Nephron (organoid): ENCODE measurements around the gene FGFR3.

Experiments
- H3K27ac Mint-ChIP-seq, 3 experiments: 2 replicates each; pipeline ENCODE4 v1.8.0; 2020; ENCODE audit warnings: mixed read lengths in 3 of 3, mild to moderate bottlenecking in 2 of 3, moderate library complexity in 1 of 3
- H3K27me3 Mint-ChIP-seq: 2 replicates; pipeline ENCODE4 v1.8.0; 2021; ENCODE audit warnings: low read depth, mild to moderate bottlenecking, moderate library complexity, mixed read lengths
- H3K36me3 Mint-ChIP-seq: 2 replicates; pipeline ENCODE4 v1.8.0; 2020; ENCODE audit warnings: low read depth, mixed read lengths
- H3K4me1 Mint-ChIP-seq: 2 replicates; pipeline ENCODE4 v1.8.0; 2020; ENCODE audit warnings: mixed read lengths
- H3K4me3 Mint-ChIP-seq, 3 experiments: 2 replicates each; pipeline ENCODE4 v1.8.0; 2020; ENCODE audit warnings: mild to moderate bottlenecking in 3 of 3, mixed read lengths in 3 of 3, moderate library complexity in 2 of 3
- H3K9me3 Mint-ChIP-seq: 2 replicates; pipeline ENCODE4 v1.8.0; 2020; ENCODE audit warnings: mixed read lengths
- TF ChIP-seq, protein P1 (sequence below), 3 experiments: fragments of 200-600 bp; sonication (generic); IDR thresholded peaks; one replicate each; pipeline ENCODE4 v1.5.0; 2021; ENCODE audit warnings: antibody characterized with exemption in 3 of 3; ENCODE audit not compliant: unreplicated experiment in 3 of 3

The FGFR3 gene

DNA sequence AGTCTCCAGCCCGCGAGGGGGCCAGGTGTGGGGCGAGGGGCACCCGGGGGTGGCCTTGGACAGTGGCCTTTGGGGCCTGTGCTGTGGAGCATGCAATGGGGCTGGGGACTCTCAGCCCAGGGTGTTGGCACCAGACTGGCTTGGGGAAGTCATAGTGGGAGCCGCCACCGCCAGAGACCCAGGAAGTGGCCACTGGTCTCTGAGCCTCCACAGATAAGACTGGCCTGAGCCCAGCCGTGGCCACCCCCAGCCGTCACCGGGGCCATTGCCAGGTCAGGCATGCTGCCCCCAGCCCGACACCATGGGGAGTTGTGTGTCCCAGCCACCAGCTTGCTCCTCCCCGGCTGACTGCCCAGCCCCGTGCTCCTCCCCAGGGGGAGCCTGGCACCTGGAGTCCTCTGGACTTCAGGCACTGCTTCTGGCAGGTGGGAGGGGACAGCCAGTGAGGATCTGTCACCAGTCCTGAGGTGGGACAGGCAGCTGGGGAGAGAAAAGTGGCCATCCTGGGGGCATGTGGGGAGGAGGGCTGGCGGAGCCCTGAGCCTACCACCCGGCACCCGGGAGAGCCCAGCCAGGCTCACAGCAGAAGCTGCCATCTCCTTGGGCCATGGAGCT is 39.3 kb upstream of the FGFR3 start:
- H3K9me3 Mint-ChIP-seq, result no peaks in the 10 kb centered on the region

DNA sequence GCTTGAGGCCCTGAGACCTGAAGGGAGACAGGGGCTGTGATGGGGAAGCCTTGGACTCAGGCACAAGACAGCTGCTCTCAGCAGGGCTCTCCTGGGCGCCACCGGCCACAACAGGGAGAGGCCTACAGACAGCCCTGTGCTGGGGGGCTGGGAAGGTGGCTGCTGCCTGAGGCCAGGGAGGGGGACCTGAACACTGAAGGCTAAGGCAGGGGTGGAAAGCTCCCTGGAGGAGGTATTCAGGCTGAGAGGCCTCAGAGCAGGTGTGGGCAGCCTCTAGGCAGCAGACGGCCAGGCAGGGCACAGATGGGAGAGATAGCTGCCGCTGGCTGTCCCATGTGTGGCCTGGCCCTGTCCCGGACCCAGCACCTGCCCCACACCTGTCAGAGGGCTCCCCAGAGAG is 38.8 kb upstream of the FGFR3 start:
- H3K27me3 Mint-ChIP-seq, result peaks cover 2% of the 10 kb centered on the region
- H3K36me3 Mint-ChIP-seq, result no peaks in the 10 kb centered on the region
- TF ChIP-seq, protein P1, sequence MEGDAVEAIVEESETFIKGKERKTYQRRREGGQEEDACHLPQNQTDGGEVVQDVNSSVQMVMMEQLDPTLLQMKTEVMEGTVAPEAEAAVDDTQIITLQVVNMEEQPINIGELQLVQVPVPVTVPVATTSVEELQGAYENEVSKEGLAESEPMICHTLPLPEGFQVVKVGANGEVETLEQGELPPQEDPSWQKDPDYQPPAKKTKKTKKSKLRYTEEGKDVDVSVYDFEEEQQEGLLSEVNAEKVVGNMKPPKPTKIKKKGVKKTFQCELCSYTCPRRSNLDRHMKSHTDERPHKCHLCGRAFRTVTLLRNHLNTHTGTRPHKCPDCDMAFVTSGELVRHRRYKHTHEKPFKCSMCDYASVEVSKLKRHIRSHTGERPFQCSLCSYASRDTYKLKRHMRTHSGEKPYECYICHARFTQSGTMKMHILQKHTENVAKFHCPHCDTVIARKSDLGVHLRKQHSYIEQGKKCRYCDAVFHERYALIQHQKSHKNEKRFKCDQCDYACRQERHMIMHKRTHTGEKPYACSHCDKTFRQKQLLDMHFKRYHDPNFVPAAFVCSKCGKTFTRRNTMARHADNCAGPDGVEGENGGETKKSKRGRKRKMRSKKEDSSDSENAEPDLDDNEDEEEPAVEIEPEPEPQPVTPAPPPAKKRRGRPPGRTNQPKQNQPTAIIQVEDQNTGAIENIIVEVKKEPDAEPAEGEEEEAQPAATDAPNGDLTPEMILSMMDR (IDR thresholded peaks at IDR 0.05; ENCODE audit: unreplicated experiment in 3 of 3), result no peak

More for the DNA sequence above, 39.3 kb upstream of the FGFR3 start:
- H3K36me3 Mint-ChIP-seq, result no peaks in the 10 kb centered on the region
- no peaks in the 10 kb centered on the region for H3K4me1 Mint-ChIP-seq
- TF ChIP-seq, protein P1 (IDR thresholded peaks at IDR 0.05; ENCODE audit: unreplicated experiment in 3 of 3), result no peak
- H3K27ac Mint-ChIP-seq, result no peak overlapping the region
- no peaks in the 10 kb centered on the region for H3K27me3 Mint-ChIP-seq
- H3K4me3 Mint-ChIP-seq, result no peak overlapping the region

DNA sequence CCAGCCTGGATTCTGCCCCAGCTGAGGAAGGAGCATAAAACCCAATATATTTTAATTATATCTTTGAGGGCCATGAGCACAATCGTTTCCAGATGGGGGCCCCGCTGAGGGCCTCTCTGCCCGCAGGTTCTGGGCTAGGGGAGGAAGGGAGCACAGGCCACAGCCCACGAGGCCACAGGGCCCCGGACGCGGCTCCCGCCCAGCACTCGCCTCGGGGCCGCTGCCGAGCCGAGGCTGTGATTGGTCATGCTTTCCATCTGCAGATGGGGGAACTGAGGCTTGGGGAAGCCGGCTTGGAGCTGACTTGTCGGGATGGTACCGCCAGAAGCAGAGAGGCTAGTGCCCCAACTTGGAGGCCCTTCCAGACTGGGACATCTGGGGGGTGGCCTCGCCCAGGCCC is 37.8 kb upstream of the FGFR3 start:
- peaks cover 8% of the 10 kb centered on the region for H3K27me3 Mint-ChIP-seq
- H3K9me3 Mint-ChIP-seq, result no peaks in the 10 kb centered on the region
- TF ChIP-seq, protein P1 (IDR thresholded peaks at IDR 0.05; ENCODE audit: unreplicated experiment in 3 of 3), result no peak
- no peaks in the 10 kb centered on the region for H3K4me1 Mint-ChIP-seq
- H3K4me3 Mint-ChIP-seq, result no peak overlapping the region
- H3K36me3 Mint-ChIP-seq, result no peaks in the 10 kb centered on the region
- H3K27ac Mint-ChIP-seq, result no peak overlapping the region

More for the DNA sequence above, 38.8 kb upstream of the FGFR3 start:
- Mint-ChIP-seq H3K4me3 (no peak overlapping the region), H3K27ac (no peak overlapping the region), H3K9me3 (no peaks in the 10 kb centered on the region), H3K4me1 (no peaks in the 10 kb centered on the region)

DNA sequence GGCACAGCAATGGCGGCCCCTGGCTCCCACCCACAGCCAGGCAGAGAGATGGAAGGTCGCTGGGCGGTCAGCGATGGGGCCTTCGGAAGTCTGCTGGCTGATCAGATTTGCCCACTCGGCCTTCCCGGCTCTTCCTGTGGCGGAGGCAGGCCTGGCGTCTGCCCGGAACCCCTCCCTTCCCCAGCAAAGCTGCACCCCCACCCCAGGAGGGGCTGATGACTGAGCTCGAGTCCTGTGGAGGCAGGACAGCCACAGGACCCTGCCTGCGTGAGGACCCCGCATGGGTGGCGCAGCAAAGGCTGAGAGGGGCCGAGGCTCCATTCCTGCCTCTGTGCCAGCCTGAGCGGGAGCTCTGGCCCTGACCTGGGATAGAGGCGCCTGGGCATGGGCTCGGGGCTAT is 37.0 kb upstream of the FGFR3 start:
- H3K36me3 Mint-ChIP-seq, result no peaks in the 10 kb centered on the region

DNA sequence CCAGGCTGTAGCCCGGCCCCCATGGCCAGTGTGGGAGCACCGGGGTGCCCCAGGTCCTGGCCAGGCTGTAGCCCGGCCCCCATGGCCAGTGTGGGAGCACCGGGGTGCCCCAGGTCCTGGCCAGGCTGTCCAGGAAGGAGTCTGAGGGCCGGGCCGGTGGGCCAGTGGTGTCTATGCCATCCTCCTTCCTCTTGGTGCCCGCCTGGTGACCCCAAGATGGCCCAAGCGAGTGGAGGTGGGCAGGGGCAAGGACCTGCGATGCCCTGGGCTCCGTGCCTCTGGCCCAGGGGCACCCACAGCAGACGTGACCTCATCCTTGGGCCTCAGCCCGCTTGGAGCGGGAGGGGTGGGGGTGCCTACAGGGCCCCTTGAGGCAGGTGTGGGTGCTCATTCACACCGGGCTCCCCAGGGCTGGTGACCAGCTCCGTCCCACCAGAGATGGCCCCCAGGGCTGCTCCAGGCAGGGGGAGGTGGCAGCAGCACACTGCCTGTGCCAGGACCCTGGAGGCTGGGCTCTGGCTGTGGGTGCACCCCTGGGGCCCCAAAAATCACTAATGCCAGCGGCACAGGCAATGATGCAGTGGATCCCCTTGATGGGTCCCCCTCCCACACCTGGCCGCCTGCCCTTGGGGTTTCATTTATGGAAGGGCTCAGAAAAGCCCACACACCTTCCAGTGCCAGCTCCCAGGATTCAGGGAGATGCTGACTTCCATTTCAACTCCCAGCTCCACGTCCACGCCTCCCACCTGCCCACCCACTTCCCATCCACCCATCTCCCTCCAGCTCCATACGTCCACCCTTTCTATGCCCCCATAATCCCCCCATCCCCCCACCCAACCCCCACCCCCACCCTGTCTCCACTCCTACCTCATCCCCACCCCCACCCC is 36.0 kb upstream of the FGFR3 start:
- Mint-ChIP-seq H3K36me3 (no peaks in the 10 kb centered on the region), H3K4me1 (no peaks in the 10 kb centered on the region), H3K27ac (no peak overlapping the region), H3K27me3 (peaks cover 8% of the 10 kb centered on the region), H3K4me3 (no peak overlapping the region), H3K9me3 (no peaks in the 10 kb centered on the region)
- TF ChIP-seq, protein P1 (IDR thresholded peaks at IDR 0.05; ENCODE audit: unreplicated experiment in 3 of 3), result no peak

More for the DNA sequence above, 37.0 kb upstream of the FGFR3 start:
- H3K4me1 Mint-ChIP-seq, result no peaks in the 10 kb centered on the region
- peaks cover 8% of the 10 kb centered on the region for H3K27me3 Mint-ChIP-seq
- TF ChIP-seq, protein P1 (IDR thresholded peaks at IDR 0.05; ENCODE audit: unreplicated experiment in 3 of 3), result no peak
- H3K4me3 Mint-ChIP-seq, result no peak overlapping the region
- H3K27ac Mint-ChIP-seq, result no peak overlapping the region
- H3K9me3 Mint-ChIP-seq, result no peaks in the 10 kb centered on the region
